ENCODE measurements around the gene RAMAC.

- TF ChIP-seq EZH2 (IDR thresholded peaks at IDR 0.05; ENCODE audit: low read depth, low read length, severe bottlenecking) (no peak), SP2 (IDR thresholded peaks at IDR 0.05; ENCODE audit: low read length) (no peak), POLR2AphosphoS5 (IDR thresholded peaks at IDR 0.05; ENCODE audit: low read depth, low read length) (no peak), HDAC2 (IDR thresholded peaks at IDR 0.05; ENCODE audit: borderline replicate concordance in 1 of 2, low read depth in 2 of 2, low read length in 2 of 2) (no peak), GABPA (IDR thresholded peaks at IDR 0.05; ENCODE audit: borderline replicate concordance, insufficient read depth, low read length) (no peak), RXRA (IDR thresholded peaks at IDR 0.05; ENCODE audit: insufficient read depth, low read depth, low read length) (no peak), ATF2 (IDR thresholded peaks at IDR 0.05; ENCODE audit: low read length) (no peak), CTCF (IDR thresholded peaks at IDR 0.05; ENCODE audit: control extremely low read depth in 1 of 3, insufficient read depth in 1 of 3, low read depth in 1 of 3, low read length in 3 of 3) (no peak)
Measured at GRCh38 chr15:82942691-82943090, 43.3 kb upstream of the RAMAC start.
